ENCODE data around the gene OBP2B.

DNA sequence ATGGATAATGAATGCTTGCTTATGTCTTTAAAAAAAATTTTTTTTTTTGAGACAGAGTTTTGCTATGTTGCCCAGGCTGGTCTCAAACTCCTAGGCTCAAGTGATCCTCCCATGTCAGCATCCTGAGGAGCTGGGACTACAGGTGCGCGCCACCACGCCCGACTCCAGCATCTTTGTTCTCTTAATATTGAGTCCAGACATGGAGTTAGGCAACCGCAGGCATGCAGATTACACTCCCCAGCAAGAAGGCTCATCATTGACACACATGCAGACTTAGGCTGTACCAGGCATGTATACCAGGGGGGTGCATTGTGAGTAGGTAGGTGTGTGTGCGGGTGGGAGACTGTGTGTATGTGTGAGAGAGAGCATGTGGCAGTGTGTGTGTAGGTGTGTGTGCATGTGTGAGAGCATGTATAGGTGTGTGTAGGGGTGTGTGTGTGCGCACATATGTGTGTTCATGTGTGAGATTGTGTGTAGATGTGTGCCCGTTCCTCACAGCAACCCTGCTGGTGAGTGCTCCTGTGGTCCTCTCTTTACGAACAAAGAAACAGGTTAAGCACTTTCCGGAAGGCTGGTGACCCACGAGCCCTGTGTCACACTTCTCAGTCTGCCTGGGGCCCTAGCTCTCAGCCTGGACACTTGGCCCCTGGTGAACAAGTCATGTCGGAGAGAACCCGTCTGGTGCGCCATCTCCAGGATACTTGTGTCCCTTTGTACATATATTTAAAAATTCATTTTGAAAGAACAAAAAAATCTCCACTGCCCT, 6.2 kb downstream of the OBP2B start:
- TF ChIP-seq CTCF (IDR thresholded peaks at IDR 0.05) (no peak), POLR2AphosphoS5 (IDR thresholded peaks at IDR 0.05) (no peak)

Data from suprapubic skin (tissue), 3 donors.